Measurements from ENCODE around the gene CARD11.

- no peak for TF ChIP-seq CTCF (conservative IDR thresholded peaks at IDR 0.05; ENCODE audit: low read depth, low read length)
- TF ChIP-seq, protein P1, sequence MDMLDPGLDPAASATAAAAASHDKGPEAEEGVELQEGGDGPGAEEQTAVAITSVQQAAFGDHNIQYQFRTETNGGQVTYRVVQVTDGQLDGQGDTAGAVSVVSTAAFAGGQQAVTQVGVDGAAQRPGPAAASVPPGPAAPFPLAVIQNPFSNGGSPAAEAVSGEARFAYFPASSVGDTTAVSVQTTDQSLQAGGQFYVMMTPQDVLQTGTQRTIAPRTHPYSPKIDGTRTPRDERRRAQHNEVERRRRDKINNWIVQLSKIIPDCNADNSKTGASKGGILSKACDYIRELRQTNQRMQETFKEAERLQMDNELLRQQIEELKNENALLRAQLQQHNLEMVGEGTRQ (IDR thresholded peaks at IDR 0.05; ENCODE audit: low read depth, low read length) = no peak
- no peak for TF ChIP-seq RAD21 (IDR thresholded peaks at IDR 0.05; ENCODE audit: low read length)
- no peak for TF ChIP-seq MAZ (IDR thresholded peaks at IDR 0.05; ENCODE audit: borderline replicate concordance, low read depth, low read length)
- no peak for TF ChIP-seq POLR2A (IDR thresholded peaks at IDR 0.05; ENCODE audit: low read depth, low read length)
- no peak for TF ChIP-seq NFE2L2 (IDR thresholded peaks at IDR 0.05; ENCODE audit: low read depth, low read length)
- no peak for TF ChIP-seq ELK1 (IDR thresholded peaks at IDR 0.05; ENCODE audit: borderline replicate concordance, low read depth, low read length)
- no peak for TF ChIP-seq RFX5 (IDR thresholded peaks at IDR 0.05; ENCODE audit: low read depth, low read length)
- TF ChIP-seq FOS (IDR thresholded peaks at IDR 0.05; ENCODE audit: low read depth, low read length) = no peak
- no peak for TF ChIP-seq CEBPB (IDR thresholded peaks at IDR 0.05; ENCODE audit: low read depth, low read length)
- no peak for TF ChIP-seq BHLHE40 (IDR thresholded peaks at IDR 0.05; ENCODE audit: low read depth, low read length)
- TF ChIP-seq MAFK (IDR thresholded peaks at IDR 0.05; ENCODE audit: low read depth, low read length) = no peak
- no peak for TF ChIP-seq RCOR1 (IDR thresholded peaks at IDR 0.05; ENCODE audit: insufficient replicate concordance, low read length)
Measured at GRCh38 chr7:3010161-3010560, 33.5 kb downstream of the CARD11 start.

Measured in IMR-90 (cell line).